A673 (cell line): Measurements from ENCODE around the gene ENDOG. TPM values are rescaled to one million over a fixed set of nuclear protein-coding genes. Genes with fewer than 3 reads are reported as not detected.

Experiments used
- BruUV-seq: library from RNA; stranded (reverse); fragments of 400-500 nt; replicated peaks from 2 replicates; lab custom pipeline; 2021; lab: Mats Ljungman, UMichigan
- CTCF ChIA-PET: fragments of 300-600 bp; sonication (Branson Sonifier 250); formaldehyde crosslinking; loops from one replicate; lab custom pipeline; 2022; ENCODE audit warnings: antibody characterized with exemption; lab: Charles Lee
- POLR2A ChIA-PET: fragments of 300-600 bp; sonication (Branson Sonifier 250); formaldehyde crosslinking; loops from one replicate; lab custom pipeline; 2022; ENCODE audit warnings: antibody characterized with exemption; ENCODE audit not compliant: low non-redundant PET; lab: Charles Lee
- DNase-seq: peaks from one replicate; pipeline ENCODE4 v3.0.0-alpha.2; 2015; ENCODE audit warnings: low spot score
- H3K27ac ChIP-seq: fragments of 200-600 bp; sonication (generic); 2 replicates; pipeline ENCODE4 v1.5.1; 2016; ENCODE audit warnings: mixed run types, low read depth, mild to moderate bottlenecking, mixed read lengths, antibody characterized with exemption, low read length; ENCODE audit not compliant: poor library complexity, severe bottlenecking
- H3K27me3 ChIP-seq: fragments of 200-600 bp; sonication (generic); replicated peaks from 2 replicates; pipeline ENCODE4 v1.6.1; 2017; ENCODE audit warnings: mixed run types, low read depth, mild to moderate bottlenecking, mixed read lengths, antibody characterized with exemption, low read length; ENCODE audit not compliant: insufficient read depth, poor library complexity
- H3K36me3 ChIP-seq: fragments of 200-600 bp; sonication (generic); 2 replicates; pipeline ENCODE4 v1.6.1; 2016; ENCODE audit warnings: mixed run types, mild to moderate bottlenecking, mixed read lengths, antibody characterized with exemption, low read length; ENCODE audit not compliant: insufficient read depth, poor library complexity, severe bottlenecking
- H3K4me1 ChIP-seq: fragments of 200-600 bp; sonication (generic); 2 replicates; pipeline ENCODE4 v1.6.1; 2017; ENCODE audit warnings: mixed run types, mild to moderate bottlenecking, mixed read lengths, antibody characterized with exemption, low read length; ENCODE audit not compliant: insufficient read depth, poor library complexity, severe bottlenecking
- H3K4me3 ChIP-seq: fragments of 200-600 bp; sonication (generic); 2 replicates; pipeline ENCODE4 v1.5.1; 2016; ENCODE audit warnings: low read depth, mixed run types, mild to moderate bottlenecking, mixed read lengths, low read length; ENCODE audit not compliant: poor library complexity, severe bottlenecking
- H3K9me3 ChIP-seq: fragments of 200-600 bp; sonication (generic); 2 replicates; pipeline ENCODE4 v1.6.1; 2016; ENCODE audit warnings: mixed run types, low read depth, mild to moderate bottlenecking, mixed read lengths, antibody characterized with exemption, low read length; ENCODE audit not compliant: poor library complexity, severe bottlenecking
- EZH2 ChIP-seq: fragments of 200-600 bp; sonication (generic); IDR thresholded peaks from 2 replicates; pipeline ENCODE4 v1.6.1; 2017; ENCODE audit warnings: borderline replicate concordance, low read depth, mild to moderate bottlenecking, mixed read lengths, antibody characterized with exemption, low read length; ENCODE audit not compliant: poor library complexity, severe bottlenecking
- intact Hi-C: fragments of 100-400 bp; cut with micrococcal nuclease; formaldehyde crosslinking; loops from one replicate; pipeline ENCODE4 v1.10.0; 2022; ENCODE audit not compliant: unreplicated experiment
- total RNA-seq: library from RNA; stranded (reverse); gene quantifications from 2 replicates; pipeline ENCODE4 v1.2.3, GENCODE V29; 2021
- TF ChIP-seq, protein P1 (sequence below): fragments of 300-800, 200-600 bp; sonication (generic); conservative IDR thresholded peaks from 2 replicates; pipeline ENCODE4 v1.5.1; 2017; ENCODE audit warnings: low read depth, mild to moderate bottlenecking, antibody characterized with exemption, low read length, moderate library complexity, mixed read lengths

ENDOG gene
- total RNA-seq, 1 experiment from 2014 or later: 46.7 TPM

- H3K9me3 ChIP-seq: no peaks in the 10 kb centered on the region
- H3K4me3 ChIP-seq: no peak overlapping the region
- DNase-seq: no peak
- H3K27me3 ChIP-seq: no peaks in the 10 kb centered on the region
- TF ChIP-seq, protein P1, sequence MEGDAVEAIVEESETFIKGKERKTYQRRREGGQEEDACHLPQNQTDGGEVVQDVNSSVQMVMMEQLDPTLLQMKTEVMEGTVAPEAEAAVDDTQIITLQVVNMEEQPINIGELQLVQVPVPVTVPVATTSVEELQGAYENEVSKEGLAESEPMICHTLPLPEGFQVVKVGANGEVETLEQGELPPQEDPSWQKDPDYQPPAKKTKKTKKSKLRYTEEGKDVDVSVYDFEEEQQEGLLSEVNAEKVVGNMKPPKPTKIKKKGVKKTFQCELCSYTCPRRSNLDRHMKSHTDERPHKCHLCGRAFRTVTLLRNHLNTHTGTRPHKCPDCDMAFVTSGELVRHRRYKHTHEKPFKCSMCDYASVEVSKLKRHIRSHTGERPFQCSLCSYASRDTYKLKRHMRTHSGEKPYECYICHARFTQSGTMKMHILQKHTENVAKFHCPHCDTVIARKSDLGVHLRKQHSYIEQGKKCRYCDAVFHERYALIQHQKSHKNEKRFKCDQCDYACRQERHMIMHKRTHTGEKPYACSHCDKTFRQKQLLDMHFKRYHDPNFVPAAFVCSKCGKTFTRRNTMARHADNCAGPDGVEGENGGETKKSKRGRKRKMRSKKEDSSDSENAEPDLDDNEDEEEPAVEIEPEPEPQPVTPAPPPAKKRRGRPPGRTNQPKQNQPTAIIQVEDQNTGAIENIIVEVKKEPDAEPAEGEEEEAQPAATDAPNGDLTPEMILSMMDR: 0 out of 2 replicates have a peak, but pooled peaks have one; percentile 14
- TF ChIP-seq EZH2: no peak
- CTCF ChIA-PET: no interaction called here
- H3K36me3 ChIP-seq: peaks cover 11% of the 10 kb centered on the region
- no peaks in the 10 kb centered on the region for H3K4me1 ChIP-seq
- no TSS peak for BruUV-seq
- H3K27ac ChIP-seq: no peak overlapping the region
- POLR2A ChIA-PET: no interaction called here
- intact Hi-C loops: no loop called here
Measured at GRCh38 chr9:128809831-128810230, 8.5 kb upstream of the ENDOG start.

DNA sequence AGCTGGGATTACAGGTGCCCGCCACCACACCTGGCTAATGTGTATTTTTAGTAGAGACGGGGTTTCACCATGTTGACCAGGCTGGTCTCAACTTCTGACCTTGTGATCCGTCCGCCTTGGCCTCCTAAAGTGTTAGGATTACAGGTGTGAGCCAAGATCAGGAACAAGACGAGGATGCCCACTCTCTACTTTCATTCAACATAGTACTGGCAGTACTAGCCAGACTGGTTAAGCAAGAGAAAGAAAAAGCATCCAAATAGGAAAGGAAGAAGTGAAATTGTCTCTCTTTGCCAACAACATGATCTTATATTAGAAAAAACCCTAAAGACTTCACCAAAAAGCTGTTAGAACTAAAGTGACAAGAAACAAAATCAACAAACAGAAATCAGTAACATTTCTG, 7.4 kb upstream of the ENDOG start:
- BruUV-seq: no TSS peak
- no peak for TF ChIP-seq EZH2
- no peaks in the 10 kb centered on the region for H3K27me3 ChIP-seq
- POLR2A ChIA-PET: no interaction called here
- CTCF ChIA-PET: no interaction called here
- H3K4me1 ChIP-seq: no peaks in the 10 kb centered on the region
- intact Hi-C loops: no loop called here
- H3K4me3 ChIP-seq: no peak overlapping the region
- H3K36me3 ChIP-seq: peaks cover 5% of the 10 kb centered on the region
- DNase-seq: no peak
- H3K27ac ChIP-seq: no peak overlapping the region
- H3K9me3 ChIP-seq: no peaks in the 10 kb centered on the region

GRCh38 chr9:128818839-128819715, 777 bp downstream of the ENDOG start:
- no peaks in the 10 kb centered on the region for H3K27me3 ChIP-seq
- H3K9me3 ChIP-seq: no peaks in the 10 kb centered on the region
- BruUV-seq: no TSS peak
- peaks cover 7% of the 10 kb centered on the region for H3K4me1 ChIP-seq
- peak overlapping the region; percentile 73 for H3K4me3 ChIP-seq
- TF ChIP-seq, protein P1: no peak
- no peak for TF ChIP-seq EZH2
- POLR2A ChIA-PET: interaction anchor here (0.6 kb wide), 2 partner anchors 58 to 117 kb away, joined by 4 to 5 read pairs; partner anchors contain the start of gene PKN3
- DNase-seq: peak; percentile 55
- H3K27ac ChIP-seq: peak overlapping the region; percentile 87
- CTCF ChIA-PET: interaction anchor here (0.6 to 1.1 kb wide), 3 partner anchors 11 to 1280 kb away, joined by 4 to 10 read pairs (median 6); partner anchors contain the start of gene SPOUT1
- H3K36me3 ChIP-seq: peaks cover 30% of the 10 kb centered on the region
- intact Hi-C loops: no loop called here
